Liver (tissue), 9 donors: ENCODE results near the gene MBP. TPM values are rescaled to one million over a fixed set of nuclear protein-coding genes. Genes with fewer than 3 reads are reported as not detected.

Experiments
- DNase-seq: peaks from one replicate; pipeline ENCODE4 v3.0.0-alpha.2; 2017; ENCODE audit warnings: low spot score
- H3K27ac ChIP-seq, 2 donors: one replicate each; pipeline ENCODE4 v1.7.0; 2013; ENCODE audit warnings: inconsistent platforms in 2 of 2, low read length in 2 of 2, control low read depth in 1 of 2, low read depth in 1 of 2, mild to moderate bottlenecking in 1 of 2
- H3K27me3 ChIP-seq, 4 donors: one replicate each; pipeline versions ENCODE4 v1.6.1 to v1.7.0; 2013; ENCODE audit warnings: low read length in 3 of 4, inconsistent platforms in 1 of 4, mild to moderate bottlenecking in 1 of 4, moderate library complexity in 1 of 4; ENCODE audit not compliant: control insufficient read depth in 4 of 4, insufficient read depth in 4 of 4
- H3K36me3 ChIP-seq, 4 donors: one replicate each; pipeline versions ENCODE4 v1.6.1 to v1.7.0; 2013; ENCODE audit warnings: low read length in 3 of 4, mild to moderate bottlenecking in 3 of 4, low read depth in 1 of 4, moderate library complexity in 1 of 4; ENCODE audit not compliant: control insufficient read depth in 4 of 4, insufficient read depth in 3 of 4
- H3K4me1 ChIP-seq, 4 donors: one replicate each; pipeline versions ENCODE4 v1.6.1 to v1.7.0; 2013; ENCODE audit warnings: low read length in 3 of 4, mild to moderate bottlenecking in 3 of 4, moderate library complexity in 1 of 4; ENCODE audit not compliant: control insufficient read depth in 4 of 4, insufficient read depth in 4 of 4
- H3K4me3 ChIP-seq, 3 donors: one replicate each; pipeline versions ENCODE4 v1.6.1 to v1.7.0; 2013; ENCODE audit warnings: low read length in 3 of 3, control low read depth in 1 of 3, low read depth in 1 of 3, mild to moderate bottlenecking in 1 of 3
- H3K9ac ChIP-seq, 2 donors: one replicate each; pipeline ENCODE4 v1.7.0; 2013; ENCODE audit warnings: low read length in 2 of 2, mild to moderate bottlenecking in 2 of 2, moderate library complexity in 2 of 2, control low read depth in 1 of 2, low read depth in 1 of 2
- H3K9me3 ChIP-seq, 4 donors: one replicate each; pipeline versions ENCODE4 v1.6.1 to v1.7.0; 2013; ENCODE audit warnings: low read length in 3 of 4; ENCODE audit not compliant: control insufficient read depth in 4 of 4
- ATF3 ChIP-seq: IDR thresholded peaks from 2 replicates; pipeline ENCODE4 v1.6.1; 2016; ENCODE audit warnings: antibody characterized with exemption
- EGR1 ChIP-seq, 2 donors: IDR thresholded peaks; 2 replicates each; pipeline ENCODE4 v1.6.1; 2016 to 2018; ENCODE audit warnings: antibody characterized with exemption in 2 of 2, low read depth in 2 of 2
- FOXA1 ChIP-seq: IDR thresholded peaks from 2 replicates; pipeline ENCODE4 v1.6.1; 2016; ENCODE audit warnings: antibody characterized with exemption
- FOXA2 ChIP-seq: IDR thresholded peaks from 2 replicates; pipeline ENCODE4 v1.6.1; 2016; ENCODE audit warnings: antibody characterized with exemption
- GABPA ChIP-seq, 2 donors: IDR thresholded peaks in 1 of 2; conservative IDR thresholded peaks in 1 of 2; 2 replicates each; pipeline ENCODE4 v1.6.1; 2016; ENCODE audit warnings: antibody characterized with exemption in 2 of 2, mild to moderate bottlenecking in 1 of 2, moderate library complexity in 1 of 2
- HNF4A ChIP-seq, 2 donors: conservative IDR thresholded peaks; 2 replicates each; pipeline ENCODE4 v1.6.1; 2016; ENCODE audit warnings: antibody characterized with exemption in 2 of 2, mild to moderate bottlenecking in 2 of 2
- HNF4G ChIP-seq: IDR thresholded peaks from 2 replicates; pipeline ENCODE4 v1.6.1; 2016; ENCODE audit warnings: antibody characterized with exemption
- JUND ChIP-seq, 2 donors: IDR thresholded peaks; 2 replicates each; pipeline ENCODE4 v1.6.1; 2016; ENCODE audit warnings: antibody characterized with exemption in 2 of 2
- MAX ChIP-seq: IDR thresholded peaks from 2 replicates; pipeline ENCODE4 v1.6.1; 2016; ENCODE audit warnings: antibody characterized with exemption
- NR2F2 ChIP-seq: IDR thresholded peaks from 2 replicates; pipeline ENCODE4 v1.6.1; 2016; ENCODE audit warnings: antibody characterized with exemption
- RAD21 ChIP-seq, 2 donors: IDR thresholded peaks; 2 replicates each; pipeline ENCODE4 v1.6.1; 2016; ENCODE audit warnings: antibody characterized with exemption in 2 of 2, mild to moderate bottlenecking in 2 of 2
- RXRA ChIP-seq, 2 donors: IDR thresholded peaks; 2 replicates each; pipeline ENCODE4 v1.6.1; 2017 to 2018; ENCODE audit warnings: antibody characterized with exemption in 2 of 2, mild to moderate bottlenecking in 1 of 2
- SP1 ChIP-seq: IDR thresholded peaks from 2 replicates; pipeline ENCODE4 v1.6.1; 2018; ENCODE audit warnings: antibody characterized with exemption, mild to moderate bottlenecking
- TAF1 ChIP-seq: conservative IDR thresholded peaks from 2 replicates; pipeline ENCODE4 v1.6.1; 2016; ENCODE audit warnings: antibody characterized with exemption, mild to moderate bottlenecking
- WGBS: extraction: QIAGEN DNeasy Blood & Tissue Kit; methylation state at CpG from one replicate; pipeline ENCODE4 v1.1.7; 2013; 5-methylcytosine and 5-hydroxymethylcytosine counted together
- polyA plus RNA-seq, 2 donors: library from polyadenylated mRNA; stranded (reverse) in 1 of 2; unstranded in 1 of 2; fragments of 200-250 nt in 1 of 2; fragments of >200 nt in 1 of 2; fragmentation: Nextera tagmentation in 1 of 2; extraction: Ambion mirVana in 1 of 2; gene quantifications; one replicate each; pipeline versions ENCODE4 v1.2.1 to v1.2.3, GENCODE V29; 2013 to 2015
- total RNA-seq, 2 donors: library from RNA; depleted of rRNA; stranded (reverse); fragments of >200 nt; gene quantifications; one replicate each; pipeline ENCODE4 v1.2.3, GENCODE V29; 2014
- TF ChIP-seq, protein P1 (sequence below): IDR thresholded peaks from 2 replicates; pipeline ENCODE4 v1.6.1; 2016; ENCODE audit warnings: antibody characterized with exemption, mild to moderate bottlenecking
- TF ChIP-seq, protein P2 (sequence below): IDR thresholded peaks from 2 replicates; pipeline ENCODE4 v1.6.1; 2016; ENCODE audit warnings: antibody characterized with exemption
- TF ChIP-seq, protein P3 (sequence below): fragments of 150-350 bp; IDR thresholded peaks from 2 replicates; pipeline ENCODE4 v1.5.1; 2017; ENCODE audit warnings: improper control_type of control experiment, low read depth, low read length; ENCODE audit not compliant: missing input control
- donor health status: healthy.
- donor health status: healthy.
- donor health status: healthy.
- donor health status: healthy.
- donor health status: healthy.

The MBP gene
- total and polyA plus RNA-seq, 4 donors: 9.7 to 23.3 (median 17.7) TPM

DNA sequence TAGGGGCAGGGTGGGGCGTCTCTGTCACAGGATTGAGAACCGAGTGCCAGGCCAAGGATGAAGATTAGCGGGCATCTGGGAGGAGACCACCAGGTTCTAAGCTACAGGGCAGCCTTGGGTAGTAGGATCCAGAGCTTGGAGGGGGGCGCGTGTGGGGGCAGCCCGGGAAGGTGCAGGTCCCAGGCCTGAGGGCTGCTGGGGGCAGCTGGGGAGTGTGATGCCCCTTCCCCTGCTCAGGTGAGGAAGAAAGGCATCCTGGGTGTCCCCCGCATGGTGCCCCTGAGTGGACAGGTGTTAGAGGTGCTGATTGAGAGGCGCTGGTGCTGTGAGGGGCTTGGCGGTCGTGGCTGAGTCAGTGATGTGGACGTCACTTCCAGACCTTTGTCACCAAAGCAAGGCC lies 33.9 kb upstream of the MBP start:
- Histone ChIP-seq H3K27me3 (no peaks in the 10 kb centered on the region), H3K9ac (no peak overlapping the region), H3K36me3 (no peaks in the 10 kb centered on the region), H3K4me1 (no peaks in the 10 kb centered on the region), H3K9me3 (no peaks in the 10 kb centered on the region), H3K4me3 (no peak overlapping the region), H3K27ac (no peak overlapping the region)
- no peak for DNase-seq
- TF ChIP-seq ATF3: no peak
- no peak for TF ChIP-seq FOXA1
- no peak for TF ChIP-seq SP1
- TF ChIP-seq NR2F2: no peak
- no peak for TF ChIP-seq HNF4G
- no peak for TF ChIP-seq RXRA (IDR thresholded peaks at IDR 0.05)
- TF ChIP-seq TAF1: no peak
- WGBS: 90% methylated on average over 11 of the region's 11 CpGs

- WGBS: 81% methylated on average over 19 of the region's 19 CpGs
- Histone ChIP-seq H3K4me3 (no peak overlapping the region), H3K9me3 (no peaks in the 10 kb centered on the region), H3K27me3 (no peaks in the 10 kb centered on the region), H3K4me1 (no peaks in the 10 kb centered on the region), H3K27ac (no peak overlapping the region), H3K9ac (no peak overlapping the region), H3K36me3 (no peaks in the 10 kb centered on the region)
- no peak for DNase-seq
- TF ChIP-seq RAD21 (IDR thresholded peaks at IDR 0.05) (no peak), GABPA (IDR thresholded peaks at IDR 0.05 in 1 of 2, conservative IDR thresholded peaks at IDR 0.05 in 1 of 2) (no peak), EGR1 (IDR thresholded peaks at IDR 0.05; ENCODE audit: low read depth in 2 of 2) (no peak), MAX (no peak), FOXA1 (no peak), HNF4A (conservative IDR thresholded peaks at IDR 0.05) (no peak), JUND (IDR thresholded peaks at IDR 0.05) (no peak), ATF3 (no peak), TAF1 (no peak), RXRA (IDR thresholded peaks at IDR 0.05) (no peak), NR2F2 (no peak), FOXA2 (no peak)
- TF ChIP-seq, protein P1, sequence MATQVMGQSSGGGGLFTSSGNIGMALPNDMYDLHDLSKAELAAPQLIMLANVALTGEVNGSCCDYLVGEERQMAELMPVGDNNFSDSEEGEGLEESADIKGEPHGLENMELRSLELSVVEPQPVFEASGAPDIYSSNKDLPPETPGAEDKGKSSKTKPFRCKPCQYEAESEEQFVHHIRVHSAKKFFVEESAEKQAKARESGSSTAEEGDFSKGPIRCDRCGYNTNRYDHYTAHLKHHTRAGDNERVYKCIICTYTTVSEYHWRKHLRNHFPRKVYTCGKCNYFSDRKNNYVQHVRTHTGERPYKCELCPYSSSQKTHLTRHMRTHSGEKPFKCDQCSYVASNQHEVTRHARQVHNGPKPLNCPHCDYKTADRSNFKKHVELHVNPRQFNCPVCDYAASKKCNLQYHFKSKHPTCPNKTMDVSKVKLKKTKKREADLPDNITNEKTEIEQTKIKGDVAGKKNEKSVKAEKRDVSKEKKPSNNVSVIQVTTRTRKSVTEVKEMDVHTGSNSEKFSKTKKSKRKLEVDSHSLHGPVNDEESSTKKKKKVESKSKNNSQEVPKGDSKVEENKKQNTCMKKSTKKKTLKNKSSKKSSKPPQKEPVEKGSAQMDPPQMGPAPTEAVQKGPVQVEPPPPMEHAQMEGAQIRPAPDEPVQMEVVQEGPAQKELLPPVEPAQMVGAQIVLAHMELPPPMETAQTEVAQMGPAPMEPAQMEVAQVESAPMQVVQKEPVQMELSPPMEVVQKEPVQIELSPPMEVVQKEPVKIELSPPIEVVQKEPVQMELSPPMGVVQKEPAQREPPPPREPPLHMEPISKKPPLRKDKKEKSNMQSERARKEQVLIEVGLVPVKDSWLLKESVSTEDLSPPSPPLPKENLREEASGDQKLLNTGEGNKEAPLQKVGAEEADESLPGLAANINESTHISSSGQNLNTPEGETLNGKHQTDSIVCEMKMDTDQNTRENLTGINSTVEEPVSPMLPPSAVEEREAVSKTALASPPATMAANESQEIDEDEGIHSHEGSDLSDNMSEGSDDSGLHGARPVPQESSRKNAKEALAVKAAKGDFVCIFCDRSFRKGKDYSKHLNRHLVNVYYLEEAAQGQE: no peak
- TF ChIP-seq, protein P2, sequence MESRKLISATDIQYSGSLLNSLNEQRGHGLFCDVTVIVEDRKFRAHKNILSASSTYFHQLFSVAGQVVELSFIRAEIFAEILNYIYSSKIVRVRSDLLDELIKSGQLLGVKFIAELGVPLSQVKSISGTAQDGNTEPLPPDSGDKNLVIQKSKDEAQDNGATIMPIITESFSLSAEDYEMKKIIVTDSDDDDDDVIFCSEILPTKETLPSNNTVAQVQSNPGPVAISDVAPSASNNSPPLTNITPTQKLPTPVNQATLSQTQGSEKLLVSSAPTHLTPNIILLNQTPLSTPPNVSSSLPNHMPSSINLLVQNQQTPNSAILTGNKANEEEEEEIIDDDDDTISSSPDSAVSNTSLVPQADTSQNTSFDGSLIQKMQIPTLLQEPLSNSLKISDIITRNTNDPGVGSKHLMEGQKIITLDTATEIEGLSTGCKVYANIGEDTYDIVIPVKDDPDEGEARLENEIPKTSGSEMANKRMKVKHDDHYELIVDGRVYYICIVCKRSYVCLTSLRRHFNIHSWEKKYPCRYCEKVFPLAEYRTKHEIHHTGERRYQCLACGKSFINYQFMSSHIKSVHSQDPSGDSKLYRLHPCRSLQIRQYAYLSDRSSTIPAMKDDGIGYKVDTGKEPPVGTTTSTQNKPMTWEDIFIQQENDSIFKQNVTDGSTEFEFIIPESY: no peak
- TF ChIP-seq, protein P3, sequence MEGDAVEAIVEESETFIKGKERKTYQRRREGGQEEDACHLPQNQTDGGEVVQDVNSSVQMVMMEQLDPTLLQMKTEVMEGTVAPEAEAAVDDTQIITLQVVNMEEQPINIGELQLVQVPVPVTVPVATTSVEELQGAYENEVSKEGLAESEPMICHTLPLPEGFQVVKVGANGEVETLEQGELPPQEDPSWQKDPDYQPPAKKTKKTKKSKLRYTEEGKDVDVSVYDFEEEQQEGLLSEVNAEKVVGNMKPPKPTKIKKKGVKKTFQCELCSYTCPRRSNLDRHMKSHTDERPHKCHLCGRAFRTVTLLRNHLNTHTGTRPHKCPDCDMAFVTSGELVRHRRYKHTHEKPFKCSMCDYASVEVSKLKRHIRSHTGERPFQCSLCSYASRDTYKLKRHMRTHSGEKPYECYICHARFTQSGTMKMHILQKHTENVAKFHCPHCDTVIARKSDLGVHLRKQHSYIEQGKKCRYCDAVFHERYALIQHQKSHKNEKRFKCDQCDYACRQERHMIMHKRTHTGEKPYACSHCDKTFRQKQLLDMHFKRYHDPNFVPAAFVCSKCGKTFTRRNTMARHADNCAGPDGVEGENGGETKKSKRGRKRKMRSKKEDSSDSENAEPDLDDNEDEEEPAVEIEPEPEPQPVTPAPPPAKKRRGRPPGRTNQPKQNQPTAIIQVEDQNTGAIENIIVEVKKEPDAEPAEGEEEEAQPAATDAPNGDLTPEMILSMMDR: no peak
Observed at GRCh38 chr18:77165503-77166188, 33.1 kb upstream of the MBP start.
